K562 (cell line): ENCODE results near the gene TMEM131L. TPM values are rescaled to one million over a fixed set of nuclear protein-coding genes. Genes with fewer than 3 reads are reported as not detected.
"Not testable (repeated sequence)": the region's sequence is repeated elsewhere in the genome, so short reads cannot be mapped to it uniquely, and the experiment has no call there.

Experiments
- ATAC-seq: fragments of 200-7000 bp; cut with Tn5 transposase; 3 replicates; pipeline ENCODE4 v1.9.1; 2020; ENCODE audit warnings: moderate library complexity
- BruUV-seq: library from RNA; stranded (reverse); fragments of 400-500 nt; replicated peaks from 2 replicates; lab custom pipeline; 2021; lab: Mats Ljungman, UMichigan
- CTCF ChIA-PET: fragments of 300-600 bp; formaldehyde crosslinking; extraction: SDS; loops from one replicate; lab custom pipeline; 2021; ENCODE audit warnings: low intra/inter-chr PET ratio; lab: Yijun Ruan, JAX
- POLR2A ChIA-PET: fragments of 300-600, 350-650 bp; sonication (Branson Sonifier 250); formaldehyde crosslinking; extraction: SDS; loops from one replicate; lab custom pipeline; 2021; ENCODE audit warnings: antibody characterized with exemption, inconsistent platforms; lab: Yijun Ruan, JAX
- DNase-seq, 4 experiments: peaks; one replicate each; pipeline versions ENCODE4 v3.0.0 to v3.0.0-alpha.2; 2011 to 2018; ENCODE audit warnings: low spot score in 3 of 4, mixed read lengths in 3 of 4; ENCODE audit errors: extremely low read depth in 1 of 4
- FAIRE-seq: peaks from 2 replicates; lab custom pipeline; 2011; peaks lifted over from hg19 to GRCh38; lab: Jason Lieb, UNC
- H2AFZ ChIP-seq: 2 replicates; pipeline ENCODE4 v1.6.0; 2011; ENCODE audit warnings: low read depth, low read length, control low read depth, inconsistent platforms
- H3K27ac ChIP-seq: fragments of 200-600 bp; 3 replicates; pipeline ENCODE4 v1.8.0; 2011; ENCODE audit warnings: low read depth, mild to moderate bottlenecking, control low read depth, inconsistent platforms, low read length, moderate library complexity, mixed read lengths; ENCODE audit errors: extremely low read depth
- H3K27me3 ChIP-seq, 2 experiments: fragments of 300-600 bp in 1 of 2; 2 replicates in 1 of 2; 3 replicates in 1 of 2; pipeline versions ENCODE4 v1.6.0 to v1.8.0; 2011; ENCODE audit warnings: inconsistent platforms in 2 of 2, low read length in 2 of 2, mild to moderate bottlenecking in 1 of 2, mixed read lengths in 1 of 2, moderate library complexity in 1 of 2; ENCODE audit not compliant: control insufficient read depth in 2 of 2, insufficient read depth in 2 of 2
- H3K36me3 ChIP-seq: fragments of 300-600 bp; 3 replicates; pipeline ENCODE4 v1.8.0; 2011; ENCODE audit warnings: mild to moderate bottlenecking, low read length, inconsistent platforms; ENCODE audit not compliant: control insufficient read depth, insufficient read depth
- H3K4me1 ChIP-seq, 2 experiments: fragments of 200-600 bp in 1 of 2; replicated peaks in 1 of 2; 2 replicates in 1 of 2; 3 replicates in 1 of 2; pipeline versions ENCODE4 v1.5.1 to v1.8.0; 2011; ENCODE audit warnings: inconsistent platforms in 2 of 2, low read length in 2 of 2, mild to moderate bottlenecking in 1 of 2, mixed read lengths in 1 of 2, moderate library complexity in 1 of 2; ENCODE audit not compliant: control insufficient read depth in 2 of 2, insufficient read depth in 2 of 2
- H3K4me2 ChIP-seq: 2 replicates; pipeline ENCODE4 v1.6.1; 2011; ENCODE audit warnings: low read length, control low read depth, inconsistent platforms, mixed read lengths; ENCODE audit not compliant: insufficient read depth
- H3K4me3 ChIP-seq: fragments of 200-600 bp; sonication (generic), shearing (Covaris generic); 2 replicates; pipeline ENCODE4 v1.5.1; 2016; ENCODE audit warnings: control low read depth, inconsistent platforms
- H3K79me2 ChIP-seq: fragments of 200-600 bp; 3 replicates; pipeline ENCODE4 v1.8.0; 2011; ENCODE audit warnings: low read length, inconsistent platforms; ENCODE audit not compliant: control insufficient read depth, insufficient read depth
- H3K9ac ChIP-seq, 2 experiments: 2 replicates each; pipeline versions ENCODE4 v1.6.0 to v1.6.1; 2011; ENCODE audit warnings: low read depth in 2 of 2, low read length in 2 of 2, control low read depth in 1 of 2, inconsistent platforms in 1 of 2, mild to moderate bottlenecking in 1 of 2, mixed read lengths in 1 of 2; ENCODE audit not compliant: insufficient read depth in 1 of 2
- H3K9me1 ChIP-seq: one replicate; pipeline ENCODE4 v1.6.0; 2011; ENCODE audit warnings: inconsistent platforms, mild to moderate bottlenecking, low read length, moderate library complexity; ENCODE audit not compliant: control insufficient read depth, insufficient read depth
- H3K9me3 ChIP-seq: replicated peaks from 2 replicates; pipeline ENCODE4 v1.5.1; 2011; ENCODE audit warnings: low read depth, low read length, inconsistent platforms; ENCODE audit not compliant: control insufficient read depth, insufficient read depth
- H4K20me1 ChIP-seq: replicated peaks from 2 replicates; pipeline ENCODE4 v1.6.1; 2011; ENCODE audit warnings: low read length, inconsistent platforms, mixed read lengths; ENCODE audit not compliant: control insufficient read depth, insufficient read depth
- ARHGAP35 ChIP-seq: fragments of 450-650 bp; IDR thresholded peaks from 2 replicates; pipeline ENCODE4 v1.6.1; 2018; ENCODE audit not compliant: partially characterized antibody
- MCM3 ChIP-seq: fragments of 450-650 bp; IDR thresholded peaks from 2 replicates; pipeline ENCODE4 v1.6.1; 2016
- ZNF121 ChIP-seq: sonication (generic); formaldehyde crosslinking; conservative IDR thresholded peaks from 2 replicates; pipeline ENCODE4 v1.8.0; 2022; ENCODE audit warnings: missing genetic modification reagents
- ZNF133 ChIP-seq: fragments of 250-450 bp; sonication (Bioruptor Pico); IDR thresholded peaks from 2 replicates; pipeline ENCODE4 v1.4.0; 2020; ENCODE audit warnings: mild to moderate bottlenecking
- WGBS: fragments of 100-300 bp; shearing (Covaris generic); methylation state at CpG from one replicate; pipeline ENCODE4 v1.1.6; 2016; ENCODE audit warnings: low coverage, mixed read lengths; ENCODE audit not compliant: insufficient coverage; ENCODE audit errors: missing lambda C conversion rate; 5-methylcytosine and 5-hydroxymethylcytosine counted together
- in situ Hi-C: fragments of 300-500 bp; cut with MboI; formaldehyde crosslinking; loops from 4 replicates; pipeline ENCODE4 v1.15.0; 2018; ENCODE audit warnings: inconsistent platforms, mixed read lengths
- intact Hi-C: fragments of 100-400 bp; cut with micrococcal nuclease; formaldehyde crosslinking; loops from 2 replicates; pipeline ENCODE4 v1.14.2; 2022
- polyA plus RNA-seq, 8 experiments: library from polyadenylated mRNA; depleted of rRNA in 4 of 8; stranded (reverse) in 5 of 8; unstranded in 3 of 8; fragments of >200 nt; fragmentation: Nextera tagmentation in 2 of 8; fragmentation: Illumina TruSeq in 1 of 8; extraction: Ambion mirVana in 2 of 8; extraction: Trizol in 1 of 8; gene quantifications; 2 replicates each; pipeline versions ENCODE4 v1.2.1 to v1.2.3, GENCODE V29; 2011 to 2014; ENCODE audit warnings: inconsistent platforms in 1 of 8, missing spikeins in 1 of 8
- total RNA-seq, 7 experiments: library from RNA; depleted of rRNA in 6 of 7; stranded (reverse); fragments of >200 nt in 6 of 7; fragmentation: Illumina TruSeq in 2 of 7; extraction: Trizol in 2 of 7; gene quantifications; 2 replicates each; pipeline versions ENCODE4 v1.2.1 to v1.2.3, GENCODE V29; 2011 to 2021; ENCODE audit warnings: low replicate concordance in 1 of 7
- TF ChIP-seq, protein P1 (sequence below): fragments of 450-650 bp; IDR thresholded peaks from 2 replicates; pipeline ENCODE4 v1.6.1; 2017; ENCODE audit warnings: antibody characterized with exemption, mild to moderate bottlenecking

TMEM131L gene
- total and polyA plus RNA-seq, 9 of the 15 experiments (the other 6 are each of a cell fraction or from before 2014, with no cell fraction given), result 1.2 to 20.8 (median 12.9) TPM

DNA sequence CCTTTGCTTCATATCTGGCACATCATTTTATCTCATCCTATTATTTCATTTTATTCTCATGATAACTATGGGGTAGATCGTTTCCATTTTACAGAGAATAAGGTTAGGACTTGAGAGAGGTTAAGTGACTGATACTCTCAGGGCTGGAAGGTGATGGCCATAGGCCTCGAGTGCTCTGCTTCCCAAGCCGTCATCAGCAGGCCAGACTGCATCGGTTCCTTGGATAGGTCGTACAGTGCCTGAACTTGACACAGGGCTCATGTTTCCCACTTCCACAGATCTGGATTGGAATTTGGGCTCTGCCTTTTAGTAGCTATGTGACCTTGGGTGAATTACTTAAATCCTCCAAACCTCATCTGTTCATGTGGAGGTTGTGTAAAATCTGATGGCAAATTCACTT is 81.4 kb downstream of the TMEM131L start (continued):
- no peak for TF ChIP-seq ZNF133 (CRISPR knock-in tag)

DNA sequence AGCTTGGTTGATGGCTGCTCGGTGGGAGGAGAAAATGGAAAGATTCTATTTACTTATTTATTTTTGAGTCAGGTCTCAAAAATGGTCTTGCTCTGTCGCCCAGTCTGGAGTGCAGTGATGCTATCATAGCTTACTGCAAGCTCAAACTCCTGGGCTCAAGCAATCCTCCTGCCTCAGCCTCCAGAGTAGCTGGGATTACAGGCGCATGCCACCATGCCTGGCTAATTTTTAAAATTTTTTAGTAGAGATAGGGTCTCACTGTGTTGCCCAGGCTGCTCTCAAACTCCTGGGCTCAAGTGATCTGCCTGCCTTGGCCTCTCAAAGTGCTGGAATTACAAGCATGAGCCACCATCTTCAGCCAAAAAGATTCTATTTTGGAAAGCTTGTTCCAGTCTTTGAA is 82.7 kb downstream of the TMEM131L start:
- H3K79me2 ChIP-seq, H3K9ac ChIP-seq, CTCF ChIA-PET, POLR2A ChIA-PET, in situ Hi-C loops, H3K4me2 ChIP-seq, H3K36me3 ChIP-seq, H3K9me1 ChIP-seq, DNase-seq, H4K20me1 ChIP-seq, H3K4me3 ChIP-seq, FAIRE-seq, BruUV-seq, H3K27me3 ChIP-seq, H2AFZ ChIP-seq, H3K27ac ChIP-seq, H3K9me3 ChIP-seq, intact Hi-C loops, H3K4me1 ChIP-seq, ATAC-seq: not testable (repeated sequence)
- 81% methylated on average over 3 of the region's 3 CpGs for WGBS
- peak; percentile 63; the same call in 1 of the 2 replicates for TF ChIP-seq ZNF121 (CRISPR knock-in tag)

DNA sequence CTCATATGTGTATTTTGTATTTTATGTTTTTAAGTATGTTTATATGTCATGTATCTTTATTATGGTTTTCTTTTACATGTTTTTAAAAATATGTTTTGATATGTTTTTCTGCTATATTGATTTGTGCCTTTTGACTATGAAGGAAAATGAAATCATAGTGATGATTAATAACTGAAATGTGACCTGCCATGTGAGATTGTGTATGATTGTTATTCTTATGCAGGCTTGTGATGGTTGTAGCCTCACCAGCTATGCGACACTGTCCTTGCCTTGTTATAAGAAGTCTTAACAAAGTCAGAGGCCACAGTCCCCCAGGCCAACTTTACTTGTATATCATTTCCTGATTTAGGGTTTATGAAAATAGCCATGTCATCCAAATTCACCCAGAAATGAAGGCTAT is 83.2 kb downstream of the TMEM131L start:
- Histone ChIP-seq H3K9me1 (no peaks in the 10 kb centered on the region), H3K36me3 (peaks cover 3% of the 10 kb centered on the region; the same call in 1 of the 3 replicates), H3K9ac (no peak overlapping the region), H3K4me3 (no peak overlapping the region), H3K9me3 (no peaks in the 10 kb centered on the region), H3K27me3 (no peaks in the 10 kb centered on the region), H3K27ac (no peak overlapping the region), H2AFZ (no peak overlapping the region), H3K4me2 (no peak overlapping the region), H3K4me1 (no peaks in the 10 kb centered on the region), H4K20me1 (no peaks in the 10 kb centered on the region), H3K79me2 (peaks cover 2% of the 10 kb centered on the region; the same call in 1 of the 3 replicates)
- FAIRE-seq (no peak), ATAC-seq (no peak), DNase-seq (no peak)
- no peak for TF ChIP-seq MCM3
- TF ChIP-seq ARHGAP35, result no peak
- TF ChIP-seq, protein P1, sequence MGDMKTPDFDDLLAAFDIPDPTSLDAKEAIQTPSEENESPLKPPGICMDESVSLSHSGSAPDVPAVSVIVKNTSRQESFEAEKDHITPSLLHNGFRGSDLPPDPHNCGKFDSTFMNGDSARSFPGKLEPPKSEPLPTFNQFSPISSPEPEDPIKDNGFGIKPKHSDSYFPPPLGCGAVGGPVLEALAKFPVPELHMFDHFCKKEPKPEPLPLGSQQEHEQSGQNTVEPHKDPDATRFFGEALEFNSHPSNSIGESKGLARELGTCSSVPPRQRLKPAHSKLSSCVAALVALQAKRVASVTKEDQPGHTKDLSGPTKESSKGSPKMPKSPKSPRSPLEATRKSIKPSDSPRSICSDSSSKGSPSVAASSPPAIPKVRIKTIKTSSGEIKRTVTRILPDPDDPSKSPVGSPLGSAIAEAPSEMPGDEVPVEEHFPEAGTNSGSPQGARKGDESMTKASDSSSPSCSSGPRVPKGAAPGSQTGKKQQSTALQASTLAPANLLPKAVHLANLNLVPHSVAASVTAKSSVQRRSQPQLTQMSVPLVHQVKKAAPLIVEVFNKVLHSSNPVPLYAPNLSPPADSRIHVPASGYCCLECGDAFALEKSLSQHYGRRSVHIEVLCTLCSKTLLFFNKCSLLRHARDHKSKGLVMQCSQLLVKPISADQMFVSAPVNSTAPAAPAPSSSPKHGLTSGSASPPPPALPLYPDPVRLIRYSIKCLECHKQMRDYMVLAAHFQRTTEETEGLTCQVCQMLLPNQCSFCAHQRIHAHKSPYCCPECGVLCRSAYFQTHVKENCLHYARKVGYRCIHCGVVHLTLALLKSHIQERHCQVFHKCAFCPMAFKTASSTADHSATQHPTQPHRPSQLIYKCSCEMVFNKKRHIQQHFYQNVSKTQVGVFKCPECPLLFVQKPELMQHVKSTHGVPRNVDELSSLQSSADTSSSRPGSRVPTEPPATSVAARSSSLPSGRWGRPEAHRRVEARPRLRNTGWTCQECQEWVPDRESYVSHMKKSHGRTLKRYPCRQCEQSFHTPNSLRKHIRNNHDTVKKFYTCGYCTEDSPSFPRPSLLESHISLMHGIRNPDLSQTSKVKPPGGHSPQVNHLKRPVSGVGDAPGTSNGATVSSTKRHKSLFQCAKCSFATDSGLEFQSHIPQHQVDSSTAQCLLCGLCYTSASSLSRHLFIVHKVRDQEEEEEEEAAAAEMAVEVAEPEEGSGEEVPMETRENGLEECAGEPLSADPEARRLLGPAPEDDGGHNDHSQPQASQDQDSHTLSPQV, result no peak
- intact Hi-C loops, result no loop called here
- POLR2A ChIA-PET, result no interaction called here
- CTCF ChIA-PET, result no interaction called here
- in situ Hi-C loops, result no loop called here
- BruUV-seq, result no TSS peak
- WGBS, result 94% methylated on average over 1 of the region's 1 CpG
